Effector CD8-positive, alpha-beta T cell (primary cell): ENCODE data around the gene ABHD8.

Experiments used
- DNase-seq: peaks from one replicate; lab custom pipeline; 2025; lab: John Stamatoyannopoulos, UW

ABHD8 gene

GRCh38 chr19:17321655-17322489, 18.6 kb upstream of the ABHD8 start:
- no peak for DNase-seq

- DNase-seq, result no peak
These were observed 17.2 kb upstream of the ABHD8 start for GRCh38 chr19:17320435-17320834.

- DNase-seq, result no peak
These were observed 16.4 kb upstream of the ABHD8 start for GRCh38 chr19:17319473-17320238.

GRCh38 chr19:17318966-17319365, 15.7 kb upstream of the ABHD8 start:
- DNase-seq, result no peak

GRCh38 chr19:17314007-17314593, 10.9 kb upstream of the ABHD8 start:
- no peak for DNase-seq

- DNase-seq, result no peak
These were observed 9.2 kb upstream of the ABHD8 start for GRCh38 chr19:17312189-17313113.

GRCh38 chr19:17311455-17312188, 8.4 kb upstream of the ABHD8 start:
- DNase-seq, result no peak

GRCh38 chr19:17309965-17310461, 6.8 kb upstream of the ABHD8 start:
- DNase-seq, result no peak

GRCh38 chr19:17309198-17309964, 6.2 kb upstream of the ABHD8 start, which contains the start of gene DDA1:
TSS of gene DDA1 (plus strand) at chr19:17309563. CDS start at chr19:17309655, 92 bp downstream.
- DNase-seq, result peak; percentile 98

GRCh38 chr19:17307876-17308377, 4.7 kb upstream of the ABHD8 start:
- no peak for DNase-seq

- DNase-seq, result no peak
These were observed 3.1 kb upstream of the ABHD8 start for GRCh38 chr19:17306285-17306714.

GRCh38 chr19:17305517-17306284, 2.5 kb upstream of the ABHD8 start, which contains the start of gene MRPL34:
TSS of gene MRPL34 (plus strand) at chr19:17305872. CDS start at chr19:17305893, 21 bp downstream.
- peak; percentile 87 for DNase-seq

- DNase-seq, result no peak
These were observed 1.9 kb upstream of the ABHD8 start for GRCh38 chr19:17305216-17305516.

GRCh38 chr19:17304386-17305215, 1.4 kb upstream of the ABHD8 start:
- DNase-seq, result no peak

GRCh38 chr19:17303940-17304267, 679 bp upstream of the ABHD8 start:
- no peak for DNase-seq

GRCh38 chr19:17302391-17303166, 646 bp downstream of the ABHD8 start:
- DNase-seq, result peak; percentile 45

GRCh38 chr19:17300992-17301619, 2.1 kb downstream of the ABHD8 start:
- DNase-seq, result no peak
